Transverse colon (tissue), 4 donors: ENCODE results near the gene TP73.

ENCODE experiments used
- CTCF ChIP-seq, 5 experiments: fragments of 200-600 bp in 3 of 5; fragments of 450-650 bp in 2 of 5; sonication (generic) in 3 of 5; IDR thresholded peaks; 1 replicate in 2 of 5; 2 replicates in 3 of 5; pipeline ENCODE4 v1.5.1; 2016 to 2017; ENCODE audit warnings: antibody characterized with exemption in 5 of 5, inconsistent platforms in 3 of 5, mild to moderate bottlenecking in 2 of 5, moderate library complexity in 1 of 5
- POLR2AphosphoS5 ChIP-seq, 3 donors: sonication (generic); formaldehyde crosslinking; IDR thresholded peaks; one replicate each; pipeline ENCODE4 v1.6.1; 2016; ENCODE audit warnings: antibody characterized with exemption in 3 of 3

DNA sequence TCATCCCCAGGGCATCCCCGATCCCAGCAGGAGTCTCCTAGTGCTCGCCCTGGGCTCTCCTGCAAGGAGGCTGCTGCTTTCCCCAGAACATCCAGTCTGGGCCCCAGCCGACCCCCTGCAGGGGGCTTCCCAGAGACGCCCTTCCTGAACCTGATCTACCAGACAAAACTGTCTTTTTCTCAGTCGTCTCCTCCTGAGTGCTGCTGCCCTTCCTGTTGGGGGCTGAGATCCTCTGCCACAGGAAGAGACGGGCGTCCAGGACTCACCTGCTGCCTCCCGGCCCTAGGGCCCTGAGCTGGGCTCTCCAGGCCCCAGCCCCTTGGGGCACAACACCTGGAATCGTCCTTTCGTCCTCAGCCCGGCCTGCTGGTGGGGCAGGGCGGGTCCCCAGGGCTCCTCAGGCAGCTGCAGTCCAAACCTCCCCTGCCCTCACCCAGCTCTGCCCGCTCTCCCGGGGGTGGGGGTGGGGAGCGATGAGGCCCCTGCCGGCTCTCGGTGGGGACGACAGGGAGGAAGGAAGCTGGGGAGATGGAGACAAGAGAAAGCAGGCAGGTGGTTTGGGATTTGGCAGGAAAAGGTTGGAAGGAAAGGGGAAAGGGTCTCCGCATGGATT, 36.9 kb downstream of the TP73 start:
- TF ChIP-seq POLR2AphosphoS5 (IDR thresholded peaks at IDR 0.05) = no peak
- TF ChIP-seq CTCF (IDR thresholded peaks at IDR 0.05) = no peak
